ENCODE data around the gene CPNE5. TPM values are rescaled to one million over a fixed set of nuclear protein-coding genes. Genes with fewer than 3 reads are reported as not detected.

Gene CPNE5
- total and polyA plus RNA-seq, 8 donors: 1.2 to 7.3 (median 6.4) TPM

DNA sequence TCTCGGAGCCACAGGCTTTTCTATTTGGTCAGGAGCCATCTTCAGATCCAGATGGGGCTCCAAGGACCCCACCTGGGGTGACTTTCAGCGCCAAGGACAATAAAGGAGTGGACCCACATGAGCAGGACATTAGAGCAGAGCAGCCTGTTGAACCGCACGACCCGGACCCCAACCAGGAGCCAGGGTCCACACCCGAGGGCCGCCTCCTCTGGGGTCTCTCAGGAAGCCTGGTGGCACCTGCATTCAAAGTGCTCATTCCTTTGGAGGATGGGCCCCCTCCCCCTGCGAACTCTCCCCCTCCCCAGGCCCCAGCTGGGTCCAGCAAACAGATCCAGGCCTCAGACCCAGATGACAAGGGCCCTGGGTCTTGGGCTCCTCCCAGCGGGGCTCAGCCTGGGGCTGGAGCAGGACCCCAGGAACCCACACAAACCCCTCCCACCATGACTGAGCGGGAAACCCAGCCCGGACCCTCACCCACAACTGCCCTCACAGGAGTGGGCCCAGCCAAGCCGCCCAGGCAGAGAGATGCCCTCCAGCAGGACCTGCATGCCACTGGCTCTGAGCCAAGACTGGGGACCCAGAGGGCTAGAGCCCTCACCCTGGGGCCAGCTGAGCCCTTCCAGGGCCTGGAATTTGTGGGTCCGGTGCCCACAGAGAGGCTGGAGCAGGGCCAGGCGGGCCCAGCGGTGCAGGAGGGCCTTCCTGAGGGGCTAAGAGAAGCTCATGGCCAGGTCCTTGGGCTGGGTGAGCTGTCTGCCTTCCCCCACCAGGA lies 117.7 kb downstream of the CPNE5 start:
- TF ChIP-seq, protein P1, sequence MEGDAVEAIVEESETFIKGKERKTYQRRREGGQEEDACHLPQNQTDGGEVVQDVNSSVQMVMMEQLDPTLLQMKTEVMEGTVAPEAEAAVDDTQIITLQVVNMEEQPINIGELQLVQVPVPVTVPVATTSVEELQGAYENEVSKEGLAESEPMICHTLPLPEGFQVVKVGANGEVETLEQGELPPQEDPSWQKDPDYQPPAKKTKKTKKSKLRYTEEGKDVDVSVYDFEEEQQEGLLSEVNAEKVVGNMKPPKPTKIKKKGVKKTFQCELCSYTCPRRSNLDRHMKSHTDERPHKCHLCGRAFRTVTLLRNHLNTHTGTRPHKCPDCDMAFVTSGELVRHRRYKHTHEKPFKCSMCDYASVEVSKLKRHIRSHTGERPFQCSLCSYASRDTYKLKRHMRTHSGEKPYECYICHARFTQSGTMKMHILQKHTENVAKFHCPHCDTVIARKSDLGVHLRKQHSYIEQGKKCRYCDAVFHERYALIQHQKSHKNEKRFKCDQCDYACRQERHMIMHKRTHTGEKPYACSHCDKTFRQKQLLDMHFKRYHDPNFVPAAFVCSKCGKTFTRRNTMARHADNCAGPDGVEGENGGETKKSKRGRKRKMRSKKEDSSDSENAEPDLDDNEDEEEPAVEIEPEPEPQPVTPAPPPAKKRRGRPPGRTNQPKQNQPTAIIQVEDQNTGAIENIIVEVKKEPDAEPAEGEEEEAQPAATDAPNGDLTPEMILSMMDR (IDR thresholded peaks at IDR 0.05): no peak
- no peaks in the 10 kb centered on the region for H3K27me3 ChIP-seq
- no peak overlapping the region for H3K4me3 ChIP-seq
- ATAC-seq (no peak), DNase-seq (no peak)
- no peak overlapping the region for H3K27ac ChIP-seq
- no peaks in the 10 kb centered on the region for H3K36me3 ChIP-seq
- H3K9me3 ChIP-seq: no peaks in the 10 kb centered on the region
- intact Hi-C loops (cut with DNase I): no loop called here
- H3K4me1 ChIP-seq: peaks cover 0 to 3% of the 10 kb centered on the region in 2 donors

- peak in 1 of 4 donors; percentile 17 for DNase-seq
- TF ChIP-seq, protein P1 (IDR thresholded peaks at IDR 0.05): no peak
- no peaks in the 10 kb centered on the region for H3K9me3 ChIP-seq
- no peak for ATAC-seq
- H3K36me3 ChIP-seq: peaks cover 0 to under 1% of the 10 kb centered on the region in 2 donors
- intact Hi-C loops (cut with DNase I): no loop called here
- H3K27me3 ChIP-seq: no peaks in the 10 kb centered on the region
- H3K4me1 ChIP-seq: no peaks in the 10 kb centered on the region
- no peak overlapping the region for H3K27ac ChIP-seq
- H3K4me3 ChIP-seq: no peak overlapping the region
These were observed 118.7 kb downstream of the CPNE5 start for GRCh38 chr6:36720251-36721141.

DNA sequence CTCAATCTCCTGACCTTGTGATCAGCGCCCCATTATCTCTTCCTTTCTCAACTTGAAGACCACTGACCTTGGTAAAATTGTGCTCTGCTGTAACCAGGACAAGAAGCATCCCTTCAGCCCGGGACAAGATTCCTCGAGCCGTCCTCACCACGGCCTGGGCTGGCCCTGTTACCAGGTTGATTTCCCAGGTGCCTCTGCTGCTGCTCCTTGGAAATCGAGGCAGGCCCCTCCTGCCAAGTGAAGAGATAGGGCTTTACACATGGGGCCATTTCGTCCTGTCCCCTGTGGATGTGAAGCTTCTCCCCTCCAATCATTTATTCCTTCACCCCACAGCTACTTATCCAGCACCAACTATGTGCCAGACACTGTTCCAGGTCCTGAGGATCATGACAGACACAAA lies 120.1 kb downstream of the CPNE5 start:
- H3K4me3 ChIP-seq: no peak overlapping the region
- ATAC-seq: no peak
- H3K27me3 ChIP-seq: no peaks in the 10 kb centered on the region
- TF ChIP-seq, protein P1 (IDR thresholded peaks at IDR 0.05): no peak
- DNase-seq: peak in 1 of 4 donors; percentile 2
- no peaks in the 10 kb centered on the region for H3K4me1 ChIP-seq
- H3K9me3 ChIP-seq: no peaks in the 10 kb centered on the region
- H3K27ac ChIP-seq: no peak overlapping the region
- intact Hi-C loops (cut with DNase I): no loop called here
- H3K36me3 ChIP-seq: peaks cover 0 to 5% of the 10 kb centered on the region in 2 donors

DNA sequence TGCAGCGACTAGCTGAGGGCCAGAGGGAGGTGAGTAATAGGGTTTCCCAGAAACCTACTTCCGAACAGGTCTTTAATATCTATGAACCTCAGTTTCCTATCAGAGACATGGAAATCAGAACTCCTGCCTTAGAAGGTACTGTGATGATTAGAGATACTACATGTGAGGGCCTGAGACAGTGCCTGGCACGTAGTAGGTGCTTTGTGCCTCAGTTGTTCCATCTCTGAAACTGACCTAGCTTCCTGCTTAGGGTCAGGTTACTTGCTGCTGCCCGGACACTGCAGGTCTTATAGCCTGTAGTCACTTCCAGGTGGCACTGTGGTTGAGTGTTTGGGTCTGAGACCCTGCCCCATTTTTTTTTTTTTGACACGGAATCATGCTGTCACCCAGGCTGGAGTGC lies 120.7 kb downstream of the CPNE5 start:
- TF ChIP-seq, protein P1 (IDR thresholded peaks at IDR 0.05): no peak
- Histone ChIP-seq H3K9me3 (no peaks in the 10 kb centered on the region), H3K36me3 (peaks cover 0 to 5% of the 10 kb centered on the region in 2 donors), H3K4me3 (no peak overlapping the region), H3K4me1 (no peaks in the 10 kb centered on the region), H3K27me3 (no peaks in the 10 kb centered on the region), H3K27ac (no peak overlapping the region)
- ATAC-seq (no peak), DNase-seq (no peak)
- intact Hi-C loops (cut with DNase I): no loop called here

All from left lung (tissue), 10 donors.